Measurements from ENCODE around the gene ACIN1. TPM values are rescaled to one million over a fixed set of nuclear protein-coding genes. Genes with fewer than 3 reads are reported as not detected.

Gene ACIN1
- total and polyA plus RNA-seq, 9 of the 15 experiments (the other 6 are each of a cell fraction or from before 2014, with no cell fraction given): 5.0 to 196 (median 129) TPM

GRCh38 chr14:23021434-23021833, 73.5 kb downstream of the ACIN1 start (continued):
- TF ChIP-seq ZBTB40 (IDR thresholded peaks at IDR 0.05) (peak; percentile 74), ZBTB40 (CRISPR knock-in tag; IDR thresholded peaks at IDR 0.05) (no peak), ATF7 (IDR thresholded peaks at IDR 0.05) (0 out of 2 replicates have a peak, but pooled peaks have one; percentile 11), NR4A1 (CRISPR knock-in tag; IDR thresholded peaks at IDR 0.05) (no peak), NR4A1 (tag; IDR thresholded peaks at IDR 0.05) (no peak), CREM (IDR thresholded peaks at IDR 0.05; ENCODE audit: low read depth) (peak; percentile 32; the same call in 1 of the 2 replicates), ZNF274 (IDR thresholded peaks at IDR 0.05; ENCODE audit: borderline replicate concordance, low read depth, low read length) (0 out of 2 replicates have a peak, but pooled peaks have one; percentile 29), YY1 (IDR thresholded peaks at IDR 0.05; ENCODE audit: borderline replicate concordance in 1 of 3, control insufficient read depth in 1 of 3, extremely low read depth in 1 of 3, insufficient read depth in 3 of 3, insufficient read length in 1 of 3, insufficient replicate concordance in 2 of 3, low read depth in 1 of 3, low read length in 2 of 3) (peak in 1 of 3 experiments; percentile 14), XRCC5 (IDR thresholded peaks at IDR 0.05; ENCODE audit: low read depth, low read length) (no peak), ZKSCAN8 (CRISPR knock-in tag; IDR thresholded peaks at IDR 0.05) (no peak), POLR2A (conservative IDR thresholded peaks at IDR 0.05) (0 out of 2 replicates have a peak, but pooled peaks have one; percentile 19), SMAD2 (IDR thresholded peaks at IDR 0.05; ENCODE audit: low read depth, low read length) (no peak), MAFG (tag; conservative IDR thresholded peaks at IDR 0.05) (no peak), THRA (IDR thresholded peaks at IDR 0.05) (no peak), SMC3 (conservative IDR thresholded peaks at IDR 0.05; ENCODE audit: insufficient read depth, low read depth, low read length) (no peak), CBX8 (IDR thresholded peaks at IDR 0.05; ENCODE audit: borderline replicate concordance, extremely low read depth, low read depth, low read length, poor library complexity, severe bottlenecking) (no peak), NCOA4 (IDR thresholded peaks at IDR 0.05; ENCODE audit: partially characterized antibody) (no peak)

Measured in K562 (cell line).